Measurements from ENCODE around the gene ARHGAP45. TPM values are rescaled to one million over a fixed set of nuclear protein-coding genes. Genes with fewer than 3 reads are reported as not detected.
A peak's percentile ranks its signal among the peaks of the same experiment; 100 is the strongest.

The ARHGAP45 gene
- polyA plus RNA-seq, 2 of the 4 experiments (the other 2 are of a cell fraction), result 1.2 to 1.9 TPM

DNA sequence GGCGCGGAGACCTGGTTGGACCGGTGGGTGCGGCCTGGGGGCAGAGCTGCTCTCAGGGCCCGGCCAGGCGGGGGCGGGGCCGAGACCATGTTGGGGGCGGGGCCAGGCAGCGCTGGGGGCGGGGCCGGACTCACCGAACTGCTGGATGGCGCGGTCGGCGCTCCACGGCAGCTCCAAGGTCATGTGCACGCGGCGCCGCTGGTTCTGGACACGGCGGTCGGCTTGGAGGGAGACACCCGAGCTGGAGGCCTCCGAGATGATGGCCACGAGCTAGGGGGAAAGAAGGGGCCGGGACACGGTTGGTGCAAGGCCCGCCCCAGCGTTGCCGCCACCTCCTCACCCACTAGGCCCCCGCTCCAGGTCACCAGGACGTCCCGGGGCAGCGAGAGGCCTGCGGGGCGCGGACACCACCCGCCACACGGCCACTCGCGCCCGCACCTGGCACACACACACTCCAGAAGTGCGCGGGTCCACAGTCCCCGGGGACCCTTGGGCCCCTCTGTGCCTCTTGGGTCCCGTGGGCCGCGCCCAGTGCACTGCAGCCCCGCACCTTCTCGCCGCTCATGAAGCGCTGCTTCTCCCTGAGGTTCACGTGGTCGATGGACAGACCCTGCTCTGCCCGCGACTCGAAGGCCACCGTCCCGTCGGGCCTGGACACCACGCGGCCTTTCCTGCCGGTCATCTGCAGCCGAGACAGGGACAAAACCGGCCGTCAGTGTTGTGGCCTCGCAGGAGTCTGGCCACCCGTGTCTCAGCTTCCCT lies 45.5 kb downstream of the ARHGAP45 start:
- peak; percentile 1 to 16; a peak in 3 of 6 replicates for ATAC-seq
- H3K4me1 ChIP-seq, result peaks cover 32% of the 10 kb centered on the region
- no peak for TF ChIP-seq HMGXB4 (CRISPR knock-in tag; IDR thresholded peaks at IDR 0.05; ENCODE audit: borderline replicate concordance)
- no peak for TF ChIP-seq HOXB5 (CRISPR knock-in tag; IDR thresholded peaks at IDR 0.05)
- TF ChIP-seq MAFK (IDR thresholded peaks at IDR 0.05; ENCODE audit: partially characterized antibody), result no peak
- no peak for TF ChIP-seq KDM5A (IDR thresholded peaks at IDR 0.05)
- TF ChIP-seq RARB (CRISPR knock-in tag; IDR thresholded peaks at IDR 0.05), result no peak
- no peak for TF ChIP-seq RNF2 (IDR thresholded peaks at IDR 0.05; ENCODE audit: borderline replicate concordance, low read depth)
- TF ChIP-seq NFE2L2 (conservative IDR thresholded peaks at IDR 0.05; ENCODE audit: low read length), result no peak
- TF ChIP-seq JUN (IDR thresholded peaks at IDR 0.05), result no peak; a peak in 1 of 5 replicates
- TF ChIP-seq, protein P1, sequence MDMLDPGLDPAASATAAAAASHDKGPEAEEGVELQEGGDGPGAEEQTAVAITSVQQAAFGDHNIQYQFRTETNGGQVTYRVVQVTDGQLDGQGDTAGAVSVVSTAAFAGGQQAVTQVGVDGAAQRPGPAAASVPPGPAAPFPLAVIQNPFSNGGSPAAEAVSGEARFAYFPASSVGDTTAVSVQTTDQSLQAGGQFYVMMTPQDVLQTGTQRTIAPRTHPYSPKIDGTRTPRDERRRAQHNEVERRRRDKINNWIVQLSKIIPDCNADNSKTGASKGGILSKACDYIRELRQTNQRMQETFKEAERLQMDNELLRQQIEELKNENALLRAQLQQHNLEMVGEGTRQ (IDR thresholded peaks at IDR 0.05), result no peak
- no peak for TF ChIP-seq CBX8 (IDR thresholded peaks at IDR 0.05)
- TF ChIP-seq PHF8 (IDR thresholded peaks at IDR 0.05; ENCODE audit: borderline replicate concordance, low read depth), result no peak
- TF ChIP-seq CHD4 (IDR thresholded peaks at IDR 0.05; ENCODE audit: borderline replicate concordance), result no peak
- TF ChIP-seq FOXS1 (CRISPR knock-in tag; IDR thresholded peaks at IDR 0.05), result no peak
- no peak for TF ChIP-seq CHD2 (IDR thresholded peaks at IDR 0.05; ENCODE audit: low read length, partially characterized antibody)
- no peak for TF ChIP-seq JUNB (IDR thresholded peaks at IDR 0.05)
- TF ChIP-seq NR3C1 (IDR thresholded peaks at IDR 0.05), result no peak
- TF ChIP-seq ZFP36 (IDR thresholded peaks at IDR 0.05; ENCODE audit: borderline replicate concordance, partially characterized antibody), result no peak
- TF ChIP-seq FOSB (CRISPR knock-in tag; IDR thresholded peaks at IDR 0.05), result no peak
- TF ChIP-seq, protein P2, sequence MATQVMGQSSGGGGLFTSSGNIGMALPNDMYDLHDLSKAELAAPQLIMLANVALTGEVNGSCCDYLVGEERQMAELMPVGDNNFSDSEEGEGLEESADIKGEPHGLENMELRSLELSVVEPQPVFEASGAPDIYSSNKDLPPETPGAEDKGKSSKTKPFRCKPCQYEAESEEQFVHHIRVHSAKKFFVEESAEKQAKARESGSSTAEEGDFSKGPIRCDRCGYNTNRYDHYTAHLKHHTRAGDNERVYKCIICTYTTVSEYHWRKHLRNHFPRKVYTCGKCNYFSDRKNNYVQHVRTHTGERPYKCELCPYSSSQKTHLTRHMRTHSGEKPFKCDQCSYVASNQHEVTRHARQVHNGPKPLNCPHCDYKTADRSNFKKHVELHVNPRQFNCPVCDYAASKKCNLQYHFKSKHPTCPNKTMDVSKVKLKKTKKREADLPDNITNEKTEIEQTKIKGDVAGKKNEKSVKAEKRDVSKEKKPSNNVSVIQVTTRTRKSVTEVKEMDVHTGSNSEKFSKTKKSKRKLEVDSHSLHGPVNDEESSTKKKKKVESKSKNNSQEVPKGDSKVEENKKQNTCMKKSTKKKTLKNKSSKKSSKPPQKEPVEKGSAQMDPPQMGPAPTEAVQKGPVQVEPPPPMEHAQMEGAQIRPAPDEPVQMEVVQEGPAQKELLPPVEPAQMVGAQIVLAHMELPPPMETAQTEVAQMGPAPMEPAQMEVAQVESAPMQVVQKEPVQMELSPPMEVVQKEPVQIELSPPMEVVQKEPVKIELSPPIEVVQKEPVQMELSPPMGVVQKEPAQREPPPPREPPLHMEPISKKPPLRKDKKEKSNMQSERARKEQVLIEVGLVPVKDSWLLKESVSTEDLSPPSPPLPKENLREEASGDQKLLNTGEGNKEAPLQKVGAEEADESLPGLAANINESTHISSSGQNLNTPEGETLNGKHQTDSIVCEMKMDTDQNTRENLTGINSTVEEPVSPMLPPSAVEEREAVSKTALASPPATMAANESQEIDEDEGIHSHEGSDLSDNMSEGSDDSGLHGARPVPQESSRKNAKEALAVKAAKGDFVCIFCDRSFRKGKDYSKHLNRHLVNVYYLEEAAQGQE (IDR thresholded peaks at IDR 0.05), result no peak
- H3K27ac ChIP-seq, result peak overlapping the region in 1 of 2 experiments; percentile 84; a peak in 5 of 6 replicates
- DNase-seq (ENCODE audit: low read depth in 1 of 2, low spot score in 1 of 2), result no peak
- CTCF ChIA-PET, result interaction anchor here (0.8 to 2.8 kb wide), 35 partner anchors 9 to 141 kb away, joined by 3 to 29 read pairs (median 6); partner anchors contain the start of genes ATP5F1D and SBNO2
- POLR2A ChIA-PET, result interaction anchor here (1.5 kb wide), 1 partner anchor 8 kb away, joined by 4 read pairs; the partner anchor contains the start of gene GPX4
- 87% methylated on average over 27 of the region's 71 CpGs for WGBS (ENCODE audit: missing lambda C conversion rate)
- H3K9me3 ChIP-seq, result no peaks in the 10 kb centered on the region
- no peak for FAIRE-seq
- no peak overlapping the region for H3K4me3 ChIP-seq
- no peak overlapping the region for H3K4me2 ChIP-seq

Measured in A549 (cell line).